GM23338 (cell line): ENCODE measurements around the gene SOX11. TPM values are rescaled to one million over a fixed set of nuclear protein-coding genes. Genes with fewer than 3 reads are reported as not detected.

Experiments used
- CREB1 ChIP-seq: fragments of 250-450 bp; sonication (Bioruptor Pico); IDR thresholded peaks from 2 replicates; pipeline ENCODE4 v1.5.0; 2020; ENCODE audit warnings: low read depth, mild to moderate bottlenecking, moderate library complexity
- CTCF ChIP-seq, 2 experiments: fragments of 200-600 bp in 1 of 2; sonication (generic) in 1 of 2; conservative IDR thresholded peaks; 2 replicates each; pipeline versions ENCODE4 v1.5.1 to v1.6.1; 2016 to 2017; ENCODE audit warnings: antibody characterized with exemption in 2 of 2, low read depth in 2 of 2, mild to moderate bottlenecking in 2 of 2, moderate library complexity in 1 of 2
- ETS1 ChIP-seq: IDR thresholded peaks from 2 replicates; pipeline ENCODE4 v1.6.1; 2016; ENCODE audit warnings: antibody characterized with exemption
- EZH2 ChIP-seq: fragments of 200-600 bp; sonication (generic); IDR thresholded peaks from one replicate; pipeline ENCODE4 v1.8.0; 2017; ENCODE audit warnings: antibody characterized with exemption, mild to moderate bottlenecking, low read depth; ENCODE audit not compliant: unreplicated experiment
- EZH2phosphoT487 ChIP-seq: fragments of 200-600 bp; sonication (generic); IDR thresholded peaks from one replicate; pipeline ENCODE4 v1.8.1; 2018; ENCODE audit warnings: antibody characterized with exemption; ENCODE audit not compliant: unreplicated experiment
- NANOG ChIP-seq: IDR thresholded peaks from 2 replicates; pipeline ENCODE4 v1.6.1; 2016; ENCODE audit warnings: antibody characterized with exemption, borderline replicate concordance
- ZNF331 ChIP-seq: fragments of 250-450 bp; sonication (Bioruptor Pico); IDR thresholded peaks from 2 replicates; pipeline ENCODE4 v1.5.0; 2020; ENCODE audit warnings: low read depth, mild to moderate bottlenecking, moderate library complexity
- polyA plus RNA-seq: library from polyadenylated mRNA; unstranded; fragments of >200 nt; fragmentation: Nextera tagmentation; extraction: Ambion mirVana; gene quantifications from 2 replicates; pipeline ENCODE4 v1.2.1, GENCODE V29; 2016
- total RNA-seq: library from RNA; depleted of rRNA; stranded (reverse); fragments of >200 nt; shearing (Covaris generic); gene quantifications from 2 replicates; pipeline ENCODE4 v1.2.3, GENCODE V29; 2014
- TF ChIP-seq, protein P1 (sequence below): fragments of 250-450 bp; sonication (Bioruptor Pico); IDR thresholded peaks from 2 replicates; pipeline ENCODE4 v1.5.0; 2020; ENCODE audit warnings: mild to moderate bottlenecking, moderate library complexity

Gene SOX11
- total and polyA plus RNA-seq, 2 experiments from 2014 or later = 26.5 to 33.2 TPM

DNA sequence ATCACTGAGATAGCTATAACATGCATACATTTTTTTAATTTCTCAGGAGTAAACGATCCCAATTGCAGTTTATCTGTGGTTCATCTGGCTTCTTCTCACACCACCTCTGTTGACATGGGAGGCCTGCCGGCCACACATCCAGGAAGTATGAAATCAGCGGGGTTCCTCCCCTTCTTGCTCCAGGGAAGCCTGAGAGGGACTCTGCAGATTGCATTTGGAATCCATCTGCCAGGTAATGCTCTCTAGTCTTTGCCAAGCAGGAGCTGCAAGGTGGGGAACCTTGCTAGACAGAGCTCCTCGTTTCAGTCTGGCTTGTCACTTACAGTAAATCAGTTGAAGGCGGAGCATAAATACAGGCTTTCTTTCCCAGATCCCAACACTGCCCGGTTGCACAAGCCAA, 49.9 kb downstream of the SOX11 start (continued):
- TF ChIP-seq, protein P1, sequence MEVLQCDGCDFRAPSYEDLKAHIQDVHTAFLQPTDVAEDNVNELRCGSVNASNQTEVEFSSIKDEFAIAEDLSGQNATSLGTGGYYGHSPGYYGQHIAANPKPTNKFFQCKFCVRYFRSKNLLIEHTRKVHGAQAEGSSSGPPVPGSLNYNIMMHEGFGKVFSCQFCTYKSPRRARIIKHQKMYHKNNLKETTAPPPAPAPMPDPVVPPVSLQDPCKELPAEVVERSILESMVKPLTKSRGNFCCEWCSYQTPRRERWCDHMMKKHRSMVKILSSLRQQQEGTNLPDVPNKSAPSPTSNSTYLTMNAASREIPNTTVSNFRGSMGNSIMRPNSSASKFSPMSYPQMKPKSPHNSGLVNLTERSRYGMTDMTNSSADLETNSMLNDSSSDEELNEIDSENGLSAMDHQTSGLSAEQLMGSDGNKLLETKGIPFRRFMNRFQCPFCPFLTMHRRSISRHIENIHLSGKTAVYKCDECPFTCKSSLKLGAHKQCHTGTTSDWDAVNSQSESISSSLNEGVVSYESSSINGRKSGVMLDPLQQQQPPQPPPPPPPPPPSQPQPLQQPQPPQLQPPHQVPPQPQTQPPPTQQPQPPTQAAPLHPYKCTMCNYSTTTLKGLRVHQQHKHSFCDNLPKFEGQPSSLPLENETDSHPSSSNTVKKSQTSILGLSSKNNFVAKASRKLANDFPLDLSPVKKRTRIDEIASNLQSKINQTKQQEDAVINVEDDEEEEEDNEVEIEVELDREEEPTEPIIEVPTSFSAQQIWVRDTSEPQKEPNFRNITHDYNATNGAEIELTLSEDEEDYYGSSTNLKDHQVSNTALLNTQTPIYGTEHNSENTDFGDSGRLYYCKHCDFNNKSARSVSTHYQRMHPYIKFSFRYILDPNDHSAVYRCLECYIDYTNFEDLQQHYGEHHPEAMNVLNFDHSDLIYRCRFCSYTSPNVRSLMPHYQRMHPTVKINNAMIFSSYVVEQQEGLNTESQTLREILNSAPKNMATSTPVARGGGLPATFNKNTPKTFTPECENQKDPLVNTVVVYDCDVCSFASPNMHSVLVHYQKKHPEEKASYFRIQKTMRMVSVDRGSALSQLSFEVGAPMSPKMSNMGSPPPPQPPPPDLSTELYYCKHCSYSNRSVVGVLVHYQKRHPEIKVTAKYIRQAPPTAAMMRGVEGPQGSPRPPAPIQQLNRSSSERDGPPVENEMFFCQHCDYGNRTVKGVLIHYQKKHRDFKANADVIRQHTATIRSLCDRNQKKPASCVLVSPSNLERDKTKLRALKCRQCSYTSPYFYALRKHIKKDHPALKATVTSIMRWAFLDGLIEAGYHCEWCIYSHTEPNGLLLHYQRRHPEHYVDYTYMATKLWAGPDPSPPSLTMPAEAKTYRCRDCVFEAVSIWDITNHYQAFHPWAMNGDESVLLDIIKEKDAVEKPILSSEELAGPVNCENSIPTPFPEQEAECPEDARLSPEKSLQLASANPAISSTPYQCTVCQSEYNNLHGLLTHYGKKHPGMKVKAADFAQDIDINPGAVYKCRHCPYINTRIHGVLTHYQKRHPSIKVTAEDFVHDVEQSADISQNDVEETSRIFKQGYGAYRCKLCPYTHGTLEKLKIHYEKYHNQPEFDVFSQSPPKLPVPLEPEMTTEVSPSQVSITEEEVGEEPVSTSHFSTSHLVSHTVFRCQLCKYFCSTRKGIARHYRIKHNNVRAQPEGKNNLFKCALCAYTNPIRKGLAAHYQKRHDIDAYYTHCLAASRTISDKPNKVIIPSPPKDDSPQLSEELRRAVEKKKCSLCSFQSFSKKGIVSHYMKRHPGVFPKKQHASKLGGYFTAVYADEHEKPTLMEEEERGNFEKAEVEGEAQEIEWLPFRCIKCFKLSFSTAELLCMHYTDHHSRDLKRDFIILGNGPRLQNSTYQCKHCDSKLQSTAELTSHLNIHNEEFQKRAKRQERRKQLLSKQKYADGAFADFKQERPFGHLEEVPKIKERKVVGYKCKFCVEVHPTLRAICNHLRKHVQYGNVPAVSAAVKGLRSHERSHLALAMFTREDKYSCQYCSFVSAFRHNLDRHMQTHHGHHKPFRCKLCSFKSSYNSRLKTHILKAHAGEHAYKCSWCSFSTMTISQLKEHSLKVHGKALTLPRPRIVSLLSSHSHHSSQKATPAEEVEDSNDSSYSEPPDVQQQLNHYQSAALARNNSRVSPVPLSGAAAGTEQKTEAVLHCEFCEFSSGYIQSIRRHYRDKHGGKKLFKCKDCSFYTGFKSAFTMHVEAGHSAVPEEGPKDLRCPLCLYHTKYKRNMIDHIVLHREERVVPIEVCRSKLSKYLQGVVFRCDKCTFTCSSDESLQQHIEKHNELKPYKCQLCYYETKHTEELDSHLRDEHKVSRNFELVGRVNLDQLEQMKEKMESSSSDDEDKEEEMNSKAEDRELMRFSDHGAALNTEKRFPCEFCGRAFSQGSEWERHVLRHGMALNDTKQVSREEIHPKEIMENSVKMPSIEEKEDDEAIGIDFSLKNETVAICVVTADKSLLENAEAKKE (CRISPR knock-in tag) = no peak
- no peak for TF ChIP-seq ZNF331 (CRISPR knock-in tag)
- TF ChIP-seq CREB1 (CRISPR knock-in tag) = no peak
- no peak for TF ChIP-seq ETS1
- no peak for TF ChIP-seq EZH2
- no peak for TF ChIP-seq NANOG
- TF ChIP-seq EZH2phosphoT487 = no peak
- TF ChIP-seq CTCF (conservative IDR thresholded peaks at IDR 0.05; ENCODE audit: low read depth in 2 of 2) = no peak
